ENCODE results near the gene CTDSPL. TPM values are rescaled to one million over a fixed set of nuclear protein-coding genes. Genes with fewer than 3 reads are reported as not detected.

The CTDSPL gene
- total and polyA plus RNA-seq, 10 of the 15 experiments (the other 5 are each of a cell fraction or from before 2014, with no cell fraction given): 0.05 to 0.51 (median 0.18) TPM; not detected in 6

DNA sequence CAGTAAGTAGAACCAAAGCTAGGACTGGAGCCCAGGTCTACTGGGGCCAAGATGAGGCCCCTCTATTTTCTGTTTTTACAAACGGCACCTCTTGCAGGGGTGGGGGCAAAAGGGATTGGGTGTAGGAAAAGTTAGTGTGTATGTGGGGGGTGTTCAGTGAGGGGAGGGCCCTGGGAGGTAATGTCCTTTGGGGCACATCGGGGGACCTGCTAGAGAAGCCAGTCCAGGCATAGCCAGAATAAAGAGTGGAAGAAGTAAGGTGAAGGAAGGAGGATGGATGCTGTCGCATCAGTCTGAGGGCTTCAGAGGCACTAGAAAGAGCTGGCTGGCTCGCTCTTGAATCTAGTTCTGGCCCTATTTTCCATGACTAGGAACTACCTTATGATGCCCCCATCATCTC, 165.2 kb downstream of the CTDSPL start:
- Histone ChIP-seq H3K27me3 (replicated peaks in 1 of 2; ENCODE audit: control insufficient read depth in 2 of 2, insufficient read depth in 2 of 2, low read length in 1 of 2) (peaks cover 8 to 17% of the 10 kb centered on the region in 2 experiments), H3K79me2 (ENCODE audit: control insufficient read depth, insufficient read depth, low read length) (no peaks in the 10 kb centered on the region), H3K9ac (ENCODE audit: control insufficient read depth, insufficient read depth, low read length) (no peak overlapping the region), H3K9me3 (replicated peaks; ENCODE audit: control insufficient read depth, insufficient read depth, low read length) (no peaks in the 10 kb centered on the region), H4K20me1 (ENCODE audit: control insufficient read depth, insufficient read depth) (no peaks in the 10 kb centered on the region), H2AFZ (ENCODE audit: control insufficient read depth, low read depth, low read length) (no peak overlapping the region), H3K4me1 (ENCODE audit: control insufficient read depth, insufficient read depth, low read length) (no peaks in the 10 kb centered on the region; the same call in none of the 2 replicates), H3K4me2 (ENCODE audit: control insufficient read depth, insufficient read depth) (no peak overlapping the region), H3K27ac (ENCODE audit: control insufficient read depth, insufficient read depth) (no peak overlapping the region), H3K36me3 (ENCODE audit: control insufficient read depth in 2 of 2, insufficient read depth in 2 of 2, low read length in 1 of 2) (no peaks in the 10 kb centered on the region), H3K4me3 (no peak overlapping the region)
- ChIA-PET SMC1A (ENCODE audit: uncharacterized antibody, unreplicated experiment) (no interaction called here), CTCF (no interaction called here), RAD21 (ENCODE audit: unreplicated experiment) (no interaction called here), POLR2A (no interaction called here)
- WGBS (ENCODE audit: insufficient coverage, insufficient replicate concordance, low lambda C conversion rate, missing lambda C conversion rate): 60% methylated on average over 4 of the region's 4 CpGs
- no TSS peak for BruUV-seq (replicated peaks)
- intact Hi-C loops (cut with micrococcal nuclease; ENCODE audit: unreplicated experiment) (no loop called here), in situ Hi-C loops (cut with MboI) (no loop called here)
- FAIRE-seq: no peak
- no peak for ATAC-seq
- DNase-seq (ENCODE audit: low read depth, low spot score): no peak
- TF ChIP-seq, protein P1, sequence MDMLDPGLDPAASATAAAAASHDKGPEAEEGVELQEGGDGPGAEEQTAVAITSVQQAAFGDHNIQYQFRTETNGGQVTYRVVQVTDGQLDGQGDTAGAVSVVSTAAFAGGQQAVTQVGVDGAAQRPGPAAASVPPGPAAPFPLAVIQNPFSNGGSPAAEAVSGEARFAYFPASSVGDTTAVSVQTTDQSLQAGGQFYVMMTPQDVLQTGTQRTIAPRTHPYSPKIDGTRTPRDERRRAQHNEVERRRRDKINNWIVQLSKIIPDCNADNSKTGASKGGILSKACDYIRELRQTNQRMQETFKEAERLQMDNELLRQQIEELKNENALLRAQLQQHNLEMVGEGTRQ (IDR thresholded peaks at IDR 0.05; ENCODE audit: borderline replicate concordance, low read depth, low read length): no peak

DNA sequence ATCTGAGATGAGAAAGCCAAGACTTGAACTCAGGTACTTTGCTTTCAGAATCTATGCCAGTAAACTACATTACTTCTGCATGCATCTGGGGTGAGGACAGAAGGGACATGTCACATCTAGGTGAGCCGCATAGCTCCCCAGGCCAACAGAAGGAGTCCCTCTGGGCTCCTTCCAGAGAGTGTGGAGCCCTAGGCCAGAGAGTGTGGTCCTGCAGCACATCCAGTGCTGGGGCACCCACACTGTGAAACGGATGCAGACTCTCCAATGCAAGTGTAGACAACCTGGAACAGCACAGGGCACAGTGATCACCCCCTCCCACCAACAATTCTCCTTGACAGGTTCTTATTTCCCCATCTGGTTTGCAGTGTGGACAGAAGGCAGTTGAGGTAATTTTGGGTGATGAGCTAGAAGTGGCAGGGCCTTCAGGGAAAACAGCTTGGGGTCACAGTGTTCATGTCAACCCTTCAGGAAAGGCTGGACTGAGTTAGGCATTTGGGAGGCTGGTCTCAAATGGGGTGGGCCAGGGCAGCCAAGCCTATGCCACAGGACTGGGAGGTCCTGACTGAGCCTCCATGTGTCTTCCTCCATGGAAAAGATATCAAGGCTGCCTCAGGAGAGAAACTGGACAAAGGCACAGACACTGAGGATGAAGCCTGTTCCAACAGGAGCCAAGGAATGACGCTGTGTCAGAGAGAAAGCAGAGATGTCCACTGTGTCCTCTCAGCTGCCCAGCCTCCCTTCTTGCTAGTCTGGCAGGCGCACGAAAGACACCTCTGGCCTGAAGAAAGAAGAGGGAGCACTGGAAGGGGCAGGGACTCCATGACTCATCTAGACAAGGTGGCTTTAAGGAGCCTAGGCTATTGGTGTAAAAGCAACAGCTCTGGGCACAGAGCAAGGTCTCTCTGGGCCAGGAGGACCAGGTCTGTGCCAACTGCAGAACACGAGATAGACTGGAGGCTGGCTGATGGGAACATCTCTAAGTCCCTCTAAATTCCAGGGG, 166.1 kb downstream of the CTDSPL start:
- FAIRE-seq (no peak), DNase-seq (ENCODE audit: low read depth, low spot score) (no peak), ATAC-seq (no peak)
- H2AFZ ChIP-seq (ENCODE audit: control insufficient read depth, low read depth, low read length): no peak overlapping the region
- H3K9me3 ChIP-seq (replicated peaks; ENCODE audit: control insufficient read depth, insufficient read depth, low read length): no peaks in the 10 kb centered on the region
- no TSS peak for BruUV-seq (replicated peaks)
- H3K4me1 ChIP-seq (ENCODE audit: control insufficient read depth, insufficient read depth, low read length): no peaks in the 10 kb centered on the region; the same call in none of the 2 replicates
- H3K27ac ChIP-seq (ENCODE audit: control insufficient read depth, insufficient read depth): no peak overlapping the region
- peaks cover 8 to 17% of the 10 kb centered on the region in 2 experiments for H3K27me3 ChIP-seq (replicated peaks in 1 of 2; ENCODE audit: control insufficient read depth in 2 of 2, insufficient read depth in 2 of 2, low read length in 1 of 2)
- H3K9ac ChIP-seq (ENCODE audit: control insufficient read depth, insufficient read depth, low read length): no peak overlapping the region
- H3K79me2 ChIP-seq (ENCODE audit: control insufficient read depth, insufficient read depth, low read length): no peaks in the 10 kb centered on the region
- intact Hi-C loops (cut with micrococcal nuclease; ENCODE audit: unreplicated experiment) (no loop called here), in situ Hi-C loops (cut with MboI) (no loop called here)
- H3K36me3 ChIP-seq (ENCODE audit: control insufficient read depth in 2 of 2, insufficient read depth in 2 of 2, low read length in 1 of 2): no peaks in the 10 kb centered on the region
- SMC1A ChIA-PET (ENCODE audit: uncharacterized antibody, unreplicated experiment): no interaction called here
- no peak overlapping the region for H3K4me2 ChIP-seq (ENCODE audit: control insufficient read depth, insufficient read depth)
- RAD21 ChIA-PET (ENCODE audit: unreplicated experiment): no interaction called here
- POLR2A ChIA-PET: no interaction called here
- no peaks in the 10 kb centered on the region for H4K20me1 ChIP-seq (ENCODE audit: control insufficient read depth, insufficient read depth)
- CTCF ChIA-PET: no interaction called here
- WGBS (ENCODE audit: insufficient coverage, insufficient replicate concordance, low lambda C conversion rate, missing lambda C conversion rate): 52% methylated on average over 6 of the region's 6 CpGs
- H3K4me3 ChIP-seq: no peak overlapping the region
- no peak for TF ChIP-seq ZNF622 (IDR thresholded peaks at IDR 0.05)
- no peak for TF ChIP-seq NFIC (IDR thresholded peaks at IDR 0.05; ENCODE audit: low read depth, low read length)
- no peak for TF ChIP-seq FOS (IDR thresholded peaks at IDR 0.05; ENCODE audit: borderline replicate concordance, extremely low read depth, insufficient read length)
- TF ChIP-seq, protein P2, sequence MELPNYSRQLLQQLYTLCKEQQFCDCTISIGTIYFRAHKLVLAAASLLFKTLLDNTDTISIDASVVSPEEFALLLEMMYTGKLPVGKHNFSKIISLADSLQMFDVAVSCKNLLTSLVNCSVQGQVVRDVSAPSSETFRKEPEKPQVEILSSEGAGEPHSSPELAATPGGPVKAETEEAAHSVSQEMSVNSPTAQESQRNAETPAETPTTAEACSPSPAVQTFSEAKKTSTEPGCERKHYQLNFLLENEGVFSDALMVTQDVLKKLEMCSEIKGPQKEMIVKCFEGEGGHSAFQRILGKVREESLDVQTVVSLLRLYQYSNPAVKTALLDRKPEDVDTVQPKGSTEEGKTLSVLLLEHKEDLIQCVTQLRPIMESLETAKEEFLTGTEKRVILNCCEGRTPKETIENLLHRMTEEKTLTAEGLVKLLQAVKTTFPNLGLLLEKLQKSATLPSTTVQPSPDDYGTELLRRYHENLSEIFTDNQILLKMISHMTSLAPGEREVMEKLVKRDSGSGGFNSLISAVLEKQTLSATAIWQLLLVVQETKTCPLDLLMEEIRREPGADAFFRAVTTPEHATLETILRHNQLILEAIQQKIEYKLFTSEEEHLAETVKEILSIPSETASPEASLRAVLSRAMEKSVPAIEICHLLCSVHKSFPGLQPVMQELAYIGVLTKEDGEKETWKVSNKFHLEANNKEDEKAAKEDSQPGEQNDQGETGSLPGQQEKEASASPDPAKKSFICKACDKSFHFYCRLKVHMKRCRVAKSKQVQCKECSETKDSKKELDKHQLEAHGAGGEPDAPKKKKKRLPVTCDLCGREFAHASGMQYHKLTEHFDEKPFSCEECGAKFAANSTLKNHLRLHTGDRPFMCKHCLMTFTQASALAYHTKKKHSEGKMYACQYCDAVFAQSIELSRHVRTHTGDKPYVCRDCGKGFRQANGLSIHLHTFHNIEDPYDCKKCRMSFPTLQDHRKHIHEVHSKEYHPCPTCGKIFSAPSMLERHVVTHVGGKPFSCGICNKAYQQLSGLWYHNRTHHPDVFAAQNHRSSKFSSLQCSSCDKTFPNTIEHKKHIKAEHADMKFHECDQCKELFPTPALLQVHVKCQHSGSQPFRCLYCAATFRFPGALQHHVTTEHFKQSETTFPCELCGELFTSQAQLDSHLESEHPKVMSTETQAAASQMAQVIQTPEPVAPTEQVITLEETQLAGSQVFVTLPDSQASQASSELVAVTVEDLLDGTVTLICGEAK (IDR thresholded peaks at IDR 0.05; ENCODE audit: borderline replicate concordance): no peak
- no peak for TF ChIP-seq TBL1XR1 (IDR thresholded peaks at IDR 0.05; ENCODE audit: low read depth, low read length)
- no peak for TF ChIP-seq NR2C1 (IDR thresholded peaks at IDR 0.05)
- no peak for TF ChIP-seq SUPT20H (IDR thresholded peaks at IDR 0.05; ENCODE audit: borderline replicate concordance, control insufficient read depth, low read depth, low read length)
- TF ChIP-seq POLR2A (IDR thresholded peaks at IDR 0.05; ENCODE audit: low read depth, low read length): no peak
- no peak for TF ChIP-seq JUND (IDR thresholded peaks at IDR 0.05; ENCODE audit: low read depth, low read length)
- TF ChIP-seq EGR1 (IDR thresholded peaks at IDR 0.05; ENCODE audit: borderline replicate concordance in 1 of 2, low read depth in 2 of 2, low read length in 2 of 2): no peak

Measured in GM12878 (cell line).